Muscle layer of duodenum (tissue), 2 donors: Measurements from ENCODE around the gene TANC1.

Experiments
- H3K27ac ChIP-seq: one replicate; pipeline ENCODE4 v1.7.0; 2013; ENCODE audit warnings: mild to moderate bottlenecking, low read length
- H3K27me3 ChIP-seq: one replicate; pipeline ENCODE4 v1.7.0; 2013; ENCODE audit warnings: low read depth, mild to moderate bottlenecking, control low read depth, low read length
- H3K36me3 ChIP-seq, 2 donors: one replicate each; pipeline ENCODE4 v1.7.0; 2013; ENCODE audit warnings: low read length in 2 of 2, control low read depth in 1 of 2, mild to moderate bottlenecking in 1 of 2; ENCODE audit not compliant: insufficient read depth in 2 of 2, control insufficient read depth in 1 of 2
- H3K4me1 ChIP-seq, 2 donors: one replicate each; pipeline ENCODE4 v1.7.0; 2013; ENCODE audit warnings: low read length in 2 of 2, mild to moderate bottlenecking in 2 of 2, control low read depth in 1 of 2, moderate library complexity in 1 of 2; ENCODE audit not compliant: insufficient read depth in 2 of 2, control insufficient read depth in 1 of 2
- H3K4me3 ChIP-seq, 2 donors: one replicate each; pipeline ENCODE4 v1.7.0; 2013; ENCODE audit warnings: low read length in 2 of 2, low read depth in 1 of 2, mild to moderate bottlenecking in 1 of 2
- H3K9me3 ChIP-seq, 2 donors: one replicate each; pipeline ENCODE4 v1.7.0; 2013; ENCODE audit warnings: low read length in 2 of 2, control low read depth in 1 of 2, mild to moderate bottlenecking in 1 of 2; ENCODE audit not compliant: control insufficient read depth in 1 of 2
- donor health status: healthy.

The TANC1 gene

GRCh38 chr2:159232456-159233170 is 264.2 kb downstream of the TANC1 start:
- H3K36me3 ChIP-seq = peaks cover 42 to 55% of the 10 kb centered on the region in 2 donors
- no peaks in the 10 kb centered on the region for H3K4me1 ChIP-seq
- no peaks in the 10 kb centered on the region for H3K9me3 ChIP-seq
- no peaks in the 10 kb centered on the region for H3K27me3 ChIP-seq
- H3K27ac ChIP-seq = no peak overlapping the region
- no peak overlapping the region for H3K4me3 ChIP-seq

- Histone ChIP-seq H3K4me3 (no peak overlapping the region), H3K36me3 (peaks cover 31 to 49% of the 10 kb centered on the region in 2 donors), H3K4me1 (no peaks in the 10 kb centered on the region), H3K27me3 (no peaks in the 10 kb centered on the region), H3K27ac (no peak overlapping the region), H3K9me3 (no peaks in the 10 kb centered on the region)
These were observed 266.4 kb downstream of the TANC1 start for GRCh38 chr2:159234868-159235267.

GRCh38 chr2:159243529-159243928 is 275.1 kb downstream of the TANC1 start:
- Histone ChIP-seq H3K27me3 (no peaks in the 10 kb centered on the region), H3K4me3 (no peak overlapping the region), H3K27ac (no peak overlapping the region), H3K9me3 (peaks cover 4 to 7% of the 10 kb centered on the region in 2 donors), H3K4me1 (no peaks in the 10 kb centered on the region), H3K36me3 (peaks cover 22 to 56% of the 10 kb centered on the region in 2 donors)

- Histone ChIP-seq H3K27me3 (no peaks in the 10 kb centered on the region), H3K9me3 (peaks cover 4 to 7% of the 10 kb centered on the region in 2 donors), H3K4me3 (no peak overlapping the region), H3K27ac (no peak overlapping the region), H3K4me1 (no peaks in the 10 kb centered on the region), H3K36me3 (peaks cover 7 to 34% of the 10 kb centered on the region in 2 donors)
These were observed 278.0 kb downstream of the TANC1 start for GRCh38 chr2:159246325-159246988.

GRCh38 chr2:159249990-159250715 is 281.7 kb downstream of the TANC1 start:
- Histone ChIP-seq H3K4me3 (no peak overlapping the region), H3K9me3 (peaks cover 4 to 7% of the 10 kb centered on the region in 2 donors), H3K36me3 (peaks cover 0 to 22% of the 10 kb centered on the region in 2 donors), H3K4me1 (no peaks in the 10 kb centered on the region), H3K27ac (peak overlapping the region; percentile 67), H3K27me3 (no peaks in the 10 kb centered on the region)

DNA sequence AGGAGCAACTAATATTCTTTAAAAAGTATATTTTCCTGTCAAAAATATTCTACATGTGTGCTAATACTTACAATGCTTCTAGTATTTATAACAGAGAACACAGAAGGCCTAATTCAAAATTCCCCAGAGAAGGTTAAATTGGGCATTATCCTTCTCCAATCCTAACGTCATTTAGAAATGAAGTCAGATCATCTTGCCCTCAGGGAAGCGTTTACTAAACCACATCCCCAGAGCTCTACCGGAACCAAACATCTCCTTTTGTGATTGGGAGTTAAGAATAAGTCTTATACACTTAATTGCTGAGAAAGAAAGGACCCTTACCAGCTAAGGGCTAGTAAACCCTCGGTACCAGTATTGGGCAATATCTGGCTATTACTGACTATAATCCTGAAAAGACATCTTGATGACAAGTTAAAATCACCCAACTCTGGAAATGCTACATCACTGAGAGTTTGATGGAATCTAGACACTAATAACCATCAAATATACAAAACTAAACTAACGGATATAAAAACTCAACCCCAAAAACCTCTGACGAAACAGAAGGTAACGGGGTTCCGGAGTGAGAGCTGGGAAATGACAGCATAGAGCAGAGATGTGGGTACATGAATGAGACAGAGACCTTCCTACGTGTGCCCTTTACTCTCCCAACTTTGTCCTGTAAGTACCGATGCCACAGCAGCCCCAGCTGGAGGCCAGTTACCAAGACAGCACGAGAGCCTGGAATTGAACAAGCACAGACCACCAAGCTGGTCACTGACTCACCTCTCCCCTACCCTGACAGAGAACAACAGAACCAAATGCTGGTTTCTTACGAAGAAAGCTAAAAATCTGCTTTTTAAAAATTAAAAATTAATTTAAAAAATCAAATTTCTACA is 283.1 kb downstream of the TANC1 start:
- Histone ChIP-seq H3K27me3 (no peaks in the 10 kb centered on the region), H3K27ac (no peak overlapping the region), H3K36me3 (peaks cover 5 to 10% of the 10 kb centered on the region in 2 donors), H3K4me1 (no peaks in the 10 kb centered on the region), H3K9me3 (peaks cover 3 to 4% of the 10 kb centered on the region in 2 donors), H3K4me3 (no peak overlapping the region)

DNA sequence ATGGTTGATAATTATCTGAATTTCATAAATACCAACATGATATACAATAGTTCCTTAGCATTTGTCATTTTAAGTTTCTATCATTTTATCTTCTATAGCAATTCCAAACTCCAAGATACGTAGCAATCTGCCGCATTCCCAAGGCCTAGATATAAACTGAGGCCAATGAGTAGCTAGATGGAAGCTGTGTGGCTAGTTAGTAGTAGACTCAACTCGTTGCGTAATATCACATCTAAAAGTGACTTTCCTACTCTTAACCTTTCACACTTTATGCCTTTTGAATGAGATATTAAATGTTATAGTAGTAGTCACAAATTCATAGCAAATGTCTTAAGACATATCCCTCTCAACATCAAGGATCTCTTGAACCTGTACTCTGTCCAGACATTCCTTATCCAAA is 284.5 kb downstream of the TANC1 start:
- no peak overlapping the region for H3K4me3 ChIP-seq
- no peaks in the 10 kb centered on the region for H3K9me3 ChIP-seq
- no peak overlapping the region for H3K27ac ChIP-seq
- H3K36me3 ChIP-seq = peaks cover 4 to 5% of the 10 kb centered on the region in 2 donors
- no peaks in the 10 kb centered on the region for H3K27me3 ChIP-seq
- no peaks in the 10 kb centered on the region for H3K4me1 ChIP-seq

GRCh38 chr2:159256159-159256558 is 287.7 kb downstream of the TANC1 start:
- H3K4me1 ChIP-seq = no peaks in the 10 kb centered on the region
- no peak overlapping the region for H3K27ac ChIP-seq
- peaks cover 5 to 9% of the 10 kb centered on the region in 2 donors for H3K36me3 ChIP-seq
- H3K4me3 ChIP-seq = no peak overlapping the region
- no peaks in the 10 kb centered on the region for H3K9me3 ChIP-seq
- no peaks in the 10 kb centered on the region for H3K27me3 ChIP-seq

DNA sequence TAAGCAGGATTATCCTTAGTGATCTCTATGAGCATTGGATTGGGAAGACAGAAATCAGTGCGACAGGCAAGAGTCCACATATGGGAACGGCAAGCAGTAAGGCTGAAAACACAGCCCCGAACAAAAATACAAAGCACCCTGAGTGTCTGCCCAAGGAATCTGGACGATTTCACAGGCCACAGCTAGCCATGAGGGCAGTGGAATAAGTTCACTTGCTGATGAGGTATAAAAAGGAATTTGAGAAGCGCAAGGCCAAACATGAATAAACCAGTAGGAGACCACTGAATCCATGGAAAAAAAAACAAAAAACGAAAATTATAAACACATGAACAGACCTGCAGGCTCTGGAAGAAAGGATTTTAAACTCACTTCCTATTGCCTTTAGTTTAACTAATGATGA is 293.8 kb downstream of the TANC1 start:
- H3K36me3 ChIP-seq = peaks cover 0 to 6% of the 10 kb centered on the region in 2 donors
- H3K27ac ChIP-seq = no peak overlapping the region
- no peaks in the 10 kb centered on the region for H3K4me1 ChIP-seq

DNA sequence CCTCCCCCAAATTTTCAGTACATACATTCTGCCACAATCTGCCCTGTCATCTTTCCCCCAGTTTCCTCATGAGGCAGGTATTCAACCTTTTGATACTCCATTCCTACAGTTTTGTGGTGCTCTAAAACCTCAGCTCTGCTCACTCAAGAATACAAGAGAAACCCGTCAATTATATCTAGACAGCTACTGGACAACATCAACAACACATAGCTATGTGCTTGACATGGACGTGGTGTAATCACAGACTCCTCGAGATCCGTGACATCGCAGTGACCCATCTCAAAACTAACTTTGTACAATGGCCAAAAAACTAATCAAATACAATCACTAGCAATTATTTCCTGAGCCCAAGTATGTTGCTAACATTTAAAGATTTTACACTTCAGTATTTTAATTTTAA is 294.5 kb downstream of the TANC1 start:
- no peak overlapping the region for H3K27ac ChIP-seq
- H3K9me3 ChIP-seq = no peaks in the 10 kb centered on the region
- H3K4me3 ChIP-seq = no peak overlapping the region
- peaks cover 0 to 6% of the 10 kb centered on the region in 2 donors for H3K36me3 ChIP-seq
- H3K4me1 ChIP-seq = no peaks in the 10 kb centered on the region
- no peaks in the 10 kb centered on the region for H3K27me3 ChIP-seq

More for the DNA sequence above, 293.8 kb downstream of the TANC1 start:
- Histone ChIP-seq H3K27me3 (no peaks in the 10 kb centered on the region), H3K9me3 (no peaks in the 10 kb centered on the region), H3K4me3 (no peak overlapping the region)
